ENCODE data around the gene ASB11.
A peak's percentile ranks its signal among the peaks of the same experiment; 100 is the strongest.
"Not testable (repeated sequence)": the region's sequence is repeated elsewhere in the genome, so short reads cannot be mapped to it uniquely, and the experiment has no call there.

Gene ASB11, protein sequence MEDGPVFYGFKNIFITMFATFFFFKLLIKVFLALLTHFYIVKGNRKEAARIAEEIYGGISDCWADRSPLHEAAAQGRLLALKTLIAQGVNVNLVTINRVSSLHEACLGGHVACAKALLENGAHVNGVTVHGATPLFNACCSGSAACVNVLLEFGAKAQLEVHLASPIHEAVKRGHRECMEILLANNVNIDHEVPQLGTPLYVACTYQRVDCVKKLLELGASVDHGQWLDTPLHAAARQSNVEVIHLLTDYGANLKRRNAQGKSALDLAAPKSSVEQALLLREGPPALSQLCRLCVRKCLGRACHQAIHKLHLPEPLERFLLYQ

DNA sequence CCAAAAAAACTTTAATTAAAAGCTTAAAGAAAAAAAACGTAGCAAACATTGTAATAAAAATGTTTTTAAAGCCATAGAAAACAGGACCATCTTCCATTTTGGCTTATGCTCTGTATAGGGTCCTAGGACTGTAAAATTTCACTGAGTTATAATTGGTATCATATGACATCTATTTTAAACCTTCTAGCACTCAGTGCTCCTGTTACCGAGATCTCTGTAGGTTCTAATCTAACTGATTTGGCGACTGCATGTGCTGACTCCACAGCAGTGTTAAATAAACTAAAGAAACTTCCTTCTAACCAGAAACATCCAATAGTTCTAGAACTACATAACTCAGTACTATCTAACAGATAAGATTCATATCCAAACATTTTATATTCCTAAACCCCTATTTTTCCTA is at the start of gene ASB11:
Gene ASB11, minus strand, starts transcription at position 132 of the 400 bp plus-strand sequence. Its CDS starts 35 bp downstream, at position 97.
- no peak for DNase-seq

- no peak for DNase-seq
Observed at GRCh38 chrX:15359701-15360100, 44.3 kb upstream of the ASB11 start.

DNA sequence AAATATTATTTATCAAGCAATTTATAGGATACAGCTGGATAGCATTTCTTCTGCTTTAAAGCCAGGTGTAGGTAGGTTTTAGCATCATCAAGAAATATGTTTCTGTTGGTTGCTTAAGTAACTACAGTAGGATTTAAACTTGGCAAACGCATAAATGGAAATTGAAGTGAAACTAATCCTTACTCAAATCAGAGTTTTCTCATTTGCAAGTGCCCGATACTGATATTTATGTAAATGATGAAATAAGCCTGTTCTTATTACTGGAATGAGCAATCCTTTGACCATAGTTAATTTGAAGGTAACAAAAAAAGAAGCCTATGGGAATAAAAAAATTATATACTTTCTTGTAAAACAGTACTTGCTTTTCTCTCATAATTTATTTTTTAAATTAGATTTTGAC is 43.1 kb upstream of the ASB11 start:
- no peak for DNase-seq

GRCh38 chrX:15356444-15356843 is 41.0 kb upstream of the ASB11 start:
- DNase-seq = no peak

GRCh38 chrX:15350329-15350996 is 35.0 kb upstream of the ASB11 start:
- peak; percentile 89 for DNase-seq

DNA sequence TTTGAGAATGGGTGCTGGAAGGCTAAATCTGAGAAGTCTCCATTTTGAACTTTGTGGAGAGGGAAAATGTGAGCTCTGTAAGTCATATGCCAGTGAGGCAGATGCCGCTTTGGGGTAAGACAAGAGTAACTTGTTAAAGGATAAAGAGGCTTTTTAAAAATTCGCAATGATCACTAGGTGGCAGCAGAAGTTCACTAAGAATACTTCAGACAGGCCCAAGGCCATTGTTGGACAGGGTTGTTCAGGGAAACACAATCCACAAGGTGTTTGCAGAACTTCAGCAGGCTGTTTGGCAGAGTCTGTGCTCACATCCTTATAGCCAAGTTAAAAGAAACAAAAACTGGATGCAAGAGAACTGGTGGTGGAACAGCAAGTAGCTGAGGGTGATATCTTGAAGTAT is 33.6 kb upstream of the ASB11 start:
- peak; percentile 18 for DNase-seq

DNA sequence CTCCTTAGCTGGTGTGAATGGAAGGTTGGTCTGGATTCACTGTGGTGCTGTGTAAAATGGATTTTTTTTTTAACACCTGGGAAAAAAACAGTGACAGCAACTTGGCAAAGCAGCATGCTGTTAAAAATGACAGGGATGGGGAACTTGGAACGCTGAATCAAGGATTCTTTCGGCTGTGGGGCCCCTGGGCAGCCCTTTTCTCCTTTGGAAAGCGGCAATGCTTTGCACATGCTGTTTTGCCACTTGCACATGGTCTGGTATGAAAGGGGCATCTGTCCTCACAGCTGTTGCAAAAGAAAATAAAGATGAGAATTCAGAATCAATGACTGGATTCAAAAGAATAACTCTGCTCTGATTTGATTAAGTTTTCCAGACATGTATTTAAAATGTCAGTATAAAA is 30.5 kb upstream of the ASB11 start:
- DNase-seq = no peak

- DNase-seq = no peak
Observed at GRCh38 chrX:15344106-15344505, 28.7 kb upstream of the ASB11 start.

- DNase-seq = no peak
Observed at GRCh38 chrX:15343075-15343476, 27.6 kb upstream of the ASB11 start.

- no peak for DNase-seq
Observed at GRCh38 chrX:15340867-15341266, 25.4 kb upstream of the ASB11 start.

- peak; percentile 11 for DNase-seq
Observed at GRCh38 chrX:15336023-15336413, 20.6 kb upstream of the ASB11 start.

DNA sequence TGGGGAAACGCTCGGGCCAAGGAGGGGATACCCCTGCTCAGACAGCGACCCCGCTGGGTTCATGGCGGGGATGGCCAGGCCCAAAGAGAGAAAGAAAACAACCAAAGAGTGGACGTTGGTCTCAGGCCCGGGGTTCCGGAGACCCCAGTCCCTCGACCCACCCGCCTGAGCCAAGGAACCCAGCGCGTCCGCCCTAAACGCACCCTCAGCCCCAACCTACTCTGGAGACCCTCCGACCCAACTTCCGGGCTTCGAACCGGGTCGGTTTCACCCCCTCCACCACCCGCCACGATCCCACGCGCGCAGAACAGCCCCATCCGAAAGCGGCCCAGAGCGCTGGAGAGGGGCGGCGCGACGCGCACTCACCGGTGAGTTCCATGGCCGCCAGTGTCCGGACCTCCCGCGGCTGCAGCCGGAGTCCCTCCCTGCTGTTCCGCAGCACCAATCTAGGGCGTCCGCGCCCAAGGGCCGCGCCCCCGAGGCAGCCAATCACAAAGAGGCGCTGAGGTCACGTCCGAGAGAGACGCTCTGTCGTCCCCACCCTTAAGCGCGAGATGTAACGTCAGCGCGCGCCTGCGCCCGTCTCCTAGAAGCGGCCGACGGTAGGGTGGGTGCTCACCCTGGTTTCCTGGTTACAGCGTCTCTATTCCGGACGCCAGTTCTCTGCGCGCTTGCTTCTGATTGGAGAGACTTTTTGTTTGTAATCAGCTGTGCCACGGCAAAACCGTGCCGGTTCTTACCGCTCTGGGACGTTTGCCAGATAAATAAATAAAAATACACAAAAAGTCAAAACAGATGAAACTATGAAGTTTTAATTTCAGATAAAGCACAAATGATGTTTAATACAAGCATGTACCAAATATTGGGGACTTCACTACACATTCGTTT is 19.9 kb upstream of the ASB11 start, which contains the start of gene PIGA:
Gene PIGA, minus strand, starts transcription at position 389 of the 888 bp plus-strand sequence. CDS start 3,593 bp downstream, outside the sequence.
- peak; percentile 85 for DNase-seq

DNA sequence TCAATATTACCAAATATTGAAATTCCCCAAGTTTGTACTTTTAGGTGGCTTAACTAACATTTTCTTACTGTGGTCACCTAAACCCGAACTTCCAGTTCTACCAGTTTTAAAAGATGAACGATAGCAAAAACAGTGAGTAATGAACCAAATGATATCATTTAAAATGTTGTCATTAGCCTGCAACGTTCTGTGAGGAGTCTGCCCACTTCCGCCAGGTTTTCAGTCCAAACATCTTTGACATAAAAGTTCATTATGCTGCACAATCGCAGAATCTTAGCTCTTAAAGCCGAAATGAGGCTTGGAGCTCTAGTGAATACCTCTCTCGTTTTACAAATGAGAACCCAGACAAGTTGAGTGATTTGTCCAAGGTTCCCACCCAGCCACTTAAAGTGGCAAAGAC is 19.1 kb upstream of the ASB11 start:
- DNase-seq = no peak

GRCh38 chrX:15328821-15329220 is 13.4 kb upstream of the ASB11 start:
- DNase-seq = no peak

DNA sequence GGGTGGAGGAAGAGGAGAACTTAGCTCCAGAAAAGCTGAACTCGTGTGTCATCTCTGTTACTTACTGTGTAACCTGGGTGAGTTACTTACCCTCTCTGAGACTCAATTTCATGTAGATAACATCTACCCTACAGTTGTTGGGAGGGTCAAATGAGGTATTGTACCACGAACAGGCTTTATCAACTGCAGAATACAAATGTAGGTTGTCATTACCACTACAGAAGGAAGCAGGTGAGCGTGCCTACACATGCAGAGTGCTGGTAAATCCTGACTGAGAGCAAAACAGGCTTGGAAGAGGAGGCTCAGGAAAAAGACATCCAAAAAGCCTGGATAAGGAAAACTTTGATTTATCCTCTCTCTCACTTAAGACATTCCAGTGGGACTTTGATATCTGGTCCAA is 12.7 kb upstream of the ASB11 start:
- DNase-seq = no peak

DNA sequence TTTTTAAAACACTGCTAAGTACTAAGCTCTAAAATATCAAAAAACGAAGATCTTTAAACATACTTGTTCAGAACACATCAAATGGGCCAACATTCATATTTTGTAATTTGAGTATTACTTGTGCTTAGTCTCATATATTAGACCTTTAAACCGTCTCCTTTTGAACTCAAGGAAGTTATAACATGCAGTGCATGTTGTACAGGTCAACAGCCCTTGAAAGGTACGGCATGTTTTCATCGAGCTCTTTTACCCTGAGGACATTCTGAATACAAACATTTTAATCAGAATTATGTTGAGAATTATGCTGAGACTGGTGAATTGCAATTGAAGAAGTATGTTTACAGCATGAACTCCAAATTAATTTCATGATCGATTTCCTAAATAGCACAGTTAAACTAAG is 7.0 kb upstream of the ASB11 start:
- no peak for DNase-seq

- no peak for DNase-seq
Observed at GRCh38 chrX:15322072-15322471, 6.6 kb upstream of the ASB11 start.

DNA sequence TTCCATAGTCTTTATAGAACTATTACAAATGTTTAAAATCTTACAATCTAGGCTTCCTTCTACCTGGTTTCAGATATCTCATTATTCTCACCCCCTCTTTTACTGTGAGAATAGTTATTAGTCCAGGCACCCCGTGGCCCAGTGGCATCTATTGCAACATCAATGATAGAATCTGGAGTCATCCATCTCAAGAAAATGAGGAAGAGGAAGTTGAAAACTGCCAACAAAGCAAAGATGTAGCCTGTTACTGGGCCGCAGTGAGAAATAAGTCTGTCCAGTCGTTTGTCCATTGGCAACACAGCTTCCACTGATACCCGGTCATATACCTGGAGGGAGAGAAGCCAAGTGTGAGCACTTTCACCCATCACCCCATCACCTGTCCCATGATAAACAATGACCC is 6.0 kb upstream of the ASB11 start:
- DNase-seq = no peak

DNA sequence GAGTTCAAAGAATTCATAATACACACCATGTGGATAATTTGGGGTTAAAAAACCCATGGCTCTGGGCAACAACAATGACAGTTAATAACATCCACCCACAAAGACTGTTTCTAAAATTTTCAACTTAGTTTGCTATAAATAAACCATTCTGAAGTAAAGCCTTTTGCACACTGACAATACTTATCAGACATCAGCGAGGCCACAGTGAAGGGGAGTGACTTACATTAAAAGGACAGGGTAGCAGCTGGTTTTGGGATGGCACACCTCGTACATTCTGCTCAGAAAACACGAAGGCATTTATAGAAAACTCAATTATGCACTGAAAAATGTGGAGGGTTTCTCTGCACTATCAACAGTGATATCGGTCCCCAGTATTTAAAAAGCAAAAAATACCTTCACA is 4.9 kb upstream of the ASB11 start:
- DNase-seq = no peak

- no peak for DNase-seq
Observed at GRCh38 chrX:15319075-15319474, 3.6 kb upstream of the ASB11 start.

- no peak for DNase-seq
Observed at GRCh38 chrX:15314472-15314871, 968 bp downstream of the ASB11 start.

GRCh38 chrX:15311119-15311518 is 4.3 kb downstream of the ASB11 start:
- no peak for DNase-seq

DNA sequence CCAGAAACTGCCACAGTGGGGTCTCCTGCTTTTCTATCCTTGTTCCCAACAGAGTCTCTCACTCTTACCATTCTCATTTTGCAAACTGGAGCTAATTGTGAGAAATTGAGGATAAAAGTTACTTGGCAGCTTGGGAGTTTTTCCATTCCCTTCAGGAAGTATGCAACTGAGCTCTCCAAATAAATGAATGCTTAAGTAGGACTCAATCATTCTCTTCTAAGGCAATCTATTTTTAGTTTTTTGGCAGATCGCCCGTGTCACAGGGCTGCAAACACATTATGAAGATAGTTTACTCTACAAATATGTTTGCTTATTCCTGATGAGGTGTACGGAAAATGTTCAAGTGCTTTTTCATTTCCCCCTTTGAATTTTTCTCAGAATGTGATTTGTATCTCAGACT is 5.3 kb downstream of the ASB11 start:
- no peak for DNase-seq

- DNase-seq = not testable (repeated sequence)
Observed at GRCh38 chrX:15305899-15306298, 9.5 kb downstream of the ASB11 start.

All from NCI-H524 treated with DMSO at 0.1 percent for 48 hours (cell line).